Stomach (tissue), 4 donors: ENCODE results near the gene TAX1BP1.

ENCODE experiments used
- EP300 ChIP-seq: sonication (generic); formaldehyde crosslinking; IDR thresholded peaks from one replicate; pipeline ENCODE4 v1.6.1; 2017; ENCODE audit warnings: antibody characterized with exemption
- POLR2A ChIP-seq, 4 donors: fragments of 450-650 bp; IDR thresholded peaks; one replicate each; pipeline ENCODE4 v1.6.1; 2016; ENCODE audit warnings: antibody characterized with exemption in 4 of 4, control low read depth in 2 of 4, mild to moderate bottlenecking in 1 of 4, moderate library complexity in 1 of 4

GRCh38 chr7:27846388-27846787, 106.4 kb downstream of the TAX1BP1 start:
- TF ChIP-seq POLR2A (IDR thresholded peaks at IDR 0.05) (no peak), EP300 (no peak)
